Measurements from ENCODE around the gene L1CAM. TPM values are rescaled to one million over a fixed set of nuclear protein-coding genes. Genes with fewer than 3 reads are reported as not detected.

L1CAM gene
- total RNA-seq, 1 donor from 2014 or later = 12.6 TPM

GRCh38 chrX:153865685-153866084 is 20.3 kb downstream of the L1CAM start:
- TF ChIP-seq CTCF (conservative IDR thresholded peaks at IDR 0.05) = no peak
- no peaks in the 10 kb centered on the region for H3K4me1 Mint-ChIP-seq (ENCODE audit: unreplicated experiment)
- H3K27me3 Mint-ChIP-seq = no peaks in the 10 kb centered on the region
- no peak for DNase-seq (ENCODE audit: extremely low spot score, unreplicated experiment)
- no peaks in the 10 kb centered on the region for H3K36me3 Mint-ChIP-seq
- no peak overlapping the region for H3K4me3 Mint-ChIP-seq
- H3K9me3 Mint-ChIP-seq = no peaks in the 10 kb centered on the region
- no peak overlapping the region for H3K27ac Mint-ChIP-seq

GRCh38 chrX:153865321-153865580 is 20.7 kb downstream of the L1CAM start:
- DNase-seq (ENCODE audit: extremely low spot score, unreplicated experiment) = no peak
- H3K27me3 Mint-ChIP-seq = no peaks in the 10 kb centered on the region
- H3K27ac Mint-ChIP-seq = no peak overlapping the region
- no peaks in the 10 kb centered on the region for H3K9me3 Mint-ChIP-seq
- H3K4me1 Mint-ChIP-seq (ENCODE audit: unreplicated experiment) = no peaks in the 10 kb centered on the region
- no peak for TF ChIP-seq CTCF (conservative IDR thresholded peaks at IDR 0.05)
- no peaks in the 10 kb centered on the region for H3K36me3 Mint-ChIP-seq
- H3K4me3 Mint-ChIP-seq = no peak overlapping the region

- no peaks in the 10 kb centered on the region for H3K36me3 Mint-ChIP-seq
- TF ChIP-seq CTCF (conservative IDR thresholded peaks at IDR 0.05) = no peak
- no peak for DNase-seq (ENCODE audit: extremely low spot score, unreplicated experiment)
- no peak overlapping the region for H3K4me3 Mint-ChIP-seq
- no peaks in the 10 kb centered on the region for H3K27me3 Mint-ChIP-seq
- no peaks in the 10 kb centered on the region for H3K9me3 Mint-ChIP-seq
- H3K27ac Mint-ChIP-seq = no peak overlapping the region
- H3K4me1 Mint-ChIP-seq (ENCODE audit: unreplicated experiment) = no peaks in the 10 kb centered on the region
Measured at GRCh38 chrX:153864561-153865320, 21.2 kb downstream of the L1CAM start.

- H3K4me1 Mint-ChIP-seq (ENCODE audit: unreplicated experiment) = no peaks in the 10 kb centered on the region
- no peak for TF ChIP-seq CTCF (conservative IDR thresholded peaks at IDR 0.05)
- H3K9me3 Mint-ChIP-seq = no peaks in the 10 kb centered on the region
- H3K36me3 Mint-ChIP-seq = no peaks in the 10 kb centered on the region
- no peak for DNase-seq (ENCODE audit: extremely low spot score, unreplicated experiment)
- no peak overlapping the region for H3K4me3 Mint-ChIP-seq
- H3K27me3 Mint-ChIP-seq = peaks cover 3% of the 10 kb centered on the region
- no peak overlapping the region for H3K27ac Mint-ChIP-seq
Measured at GRCh38 chrX:153864101-153864500, 21.9 kb downstream of the L1CAM start.

- H3K27ac Mint-ChIP-seq = no peak overlapping the region
- H3K4me3 Mint-ChIP-seq = no peak overlapping the region
- DNase-seq (ENCODE audit: extremely low spot score, unreplicated experiment) = no peak
- no peaks in the 10 kb centered on the region for H3K36me3 Mint-ChIP-seq
- no peaks in the 10 kb centered on the region for H3K9me3 Mint-ChIP-seq
- H3K27me3 Mint-ChIP-seq = peaks cover 8% of the 10 kb centered on the region
- no peak for TF ChIP-seq CTCF (conservative IDR thresholded peaks at IDR 0.05)
- H3K4me1 Mint-ChIP-seq (ENCODE audit: unreplicated experiment) = no peaks in the 10 kb centered on the region
Measured at GRCh38 chrX:153863251-153863991, 22.6 kb downstream of the L1CAM start.
